Activated T-helper 1 cell treated with anti-CD3 and anti-CD28 coated beads, Interleukin-12 subunit alpha, Interleukin-12 subunit beta, Interleukin-2, Interleukin-4 antibody, amounts not matched to agents 30 ng/mL and 10 ng/mL and 1 ng/mL, durations not matched to agents 14 hours and 24 hours and 36 hours (primary cell): Measurements from ENCODE around the gene PFDN2. TPM values are rescaled to one million over a fixed set of nuclear protein-coding genes. Genes with fewer than 3 reads are reported as not detected.
A peak's percentile ranks its signal among the peaks of the same experiment; 100 is the strongest.
"Not testable (repeated sequence)": the region's sequence is repeated elsewhere in the genome, so short reads cannot be mapped to it uniquely, and the experiment has no call there.

Experiments
- DNase-seq: peaks from one replicate; pipeline ENCODE4 v3.0.0; 2021; ENCODE audit warnings: low spot score
- H3K27ac Mint-ChIP-seq: one replicate; pipeline ENCODE4 v1.8.0; 2021; ENCODE audit warnings: mild to moderate bottlenecking, mixed read lengths
- H3K27me3 Mint-ChIP-seq: one replicate; pipeline ENCODE4 v1.8.0; 2022; ENCODE audit warnings: mild to moderate bottlenecking, moderate library complexity, mixed read lengths; ENCODE audit not compliant: insufficient read depth
- H3K36me3 Mint-ChIP-seq: one replicate; pipeline ENCODE4 v1.8.0; 2021; ENCODE audit warnings: low read depth, mixed read lengths
- H3K4me1 Mint-ChIP-seq: one replicate; pipeline ENCODE4 v1.8.0; 2021; ENCODE audit warnings: low read depth, mixed read lengths
- H3K4me3 Mint-ChIP-seq: one replicate; pipeline ENCODE4 v1.8.0; 2021; ENCODE audit warnings: mild to moderate bottlenecking, moderate library complexity, mixed read lengths
- H3K9me3 Mint-ChIP-seq: one replicate; pipeline ENCODE4 v1.8.0; 2021; ENCODE audit warnings: mixed read lengths
- intact Hi-C: fragments of 100-400 bp; cut with micrococcal nuclease; formaldehyde crosslinking; loops from one replicate; pipeline ENCODE4 v1.15.1; 2024
- total RNA-seq: library from RNA; stranded (reverse); gene quantifications from 2 replicates; pipeline ENCODE4 v1.2.3, GENCODE V29; 2022

The PFDN2 gene
- total RNA-seq, 1 donor from 2014 or later: 164 TPM

DNA sequence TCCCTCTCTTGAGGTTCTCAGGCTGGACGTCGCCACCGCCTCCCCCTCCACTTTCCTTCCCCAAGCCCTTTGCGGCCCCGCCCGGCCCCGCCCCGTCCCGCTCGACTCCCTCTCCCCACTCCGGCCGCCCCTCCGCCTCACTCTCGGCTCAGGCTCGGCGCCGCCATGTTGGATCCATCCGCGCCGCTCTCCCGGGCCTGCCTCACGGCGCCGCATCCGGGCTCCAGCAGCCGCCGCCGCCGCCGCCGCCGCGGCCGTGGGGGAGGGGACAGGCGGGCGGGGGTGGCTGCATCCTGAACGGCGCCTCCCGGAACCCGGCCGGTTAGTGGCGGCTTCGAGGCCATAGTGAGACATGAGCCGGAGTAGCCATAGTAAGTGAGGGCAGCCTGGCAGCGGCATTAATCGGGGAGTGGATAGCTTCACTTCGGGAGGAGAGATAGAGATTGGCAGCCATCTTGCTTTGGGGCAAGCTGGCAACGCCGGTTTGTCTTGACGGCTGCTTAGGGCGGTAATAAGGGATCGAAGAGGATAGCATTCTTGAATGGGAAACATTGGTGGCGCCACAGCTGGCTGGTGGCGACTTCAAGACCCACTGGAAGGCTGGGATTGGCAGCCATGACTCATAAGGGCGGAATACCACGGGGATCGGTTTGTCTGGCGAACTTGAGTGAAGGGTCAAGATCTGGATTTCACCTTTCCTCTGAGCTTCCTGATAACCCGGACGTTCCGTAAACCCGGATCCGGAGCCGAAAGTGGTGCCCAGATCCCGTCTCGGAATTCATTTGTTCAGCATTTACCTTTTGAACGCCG is 14.8 kb upstream of the PFDN2 start, which contains the start of gene DEDD:
DEDD (minus strand) TSS at position 258 of the 810 bp plus-strand sequence. CDS start 8,205 bp downstream, outside the sequence.
- Mint-ChIP-seq H3K27ac (peak within 1 kb of the TSS; percentile 90), H3K27me3 (no peaks in the 10 kb centered on the region), H3K36me3 (peaks cover 31% of the 10 kb centered on the region), H3K4me1 (peaks cover 46% of the 10 kb centered on the region), H3K4me3 (no peak within 1 kb of the TSS), H3K9me3 (no peaks in the 10 kb centered on the region)
- intact Hi-C loops: loop anchor here (1.0 to 10.0 kb wide), 9 partner anchors 13 to 868 kb away; partner anchors contain the start of genes B4GALT3, DCAF8, PPOX and UFC1
- DNase-seq: peak; percentile 87

DNA sequence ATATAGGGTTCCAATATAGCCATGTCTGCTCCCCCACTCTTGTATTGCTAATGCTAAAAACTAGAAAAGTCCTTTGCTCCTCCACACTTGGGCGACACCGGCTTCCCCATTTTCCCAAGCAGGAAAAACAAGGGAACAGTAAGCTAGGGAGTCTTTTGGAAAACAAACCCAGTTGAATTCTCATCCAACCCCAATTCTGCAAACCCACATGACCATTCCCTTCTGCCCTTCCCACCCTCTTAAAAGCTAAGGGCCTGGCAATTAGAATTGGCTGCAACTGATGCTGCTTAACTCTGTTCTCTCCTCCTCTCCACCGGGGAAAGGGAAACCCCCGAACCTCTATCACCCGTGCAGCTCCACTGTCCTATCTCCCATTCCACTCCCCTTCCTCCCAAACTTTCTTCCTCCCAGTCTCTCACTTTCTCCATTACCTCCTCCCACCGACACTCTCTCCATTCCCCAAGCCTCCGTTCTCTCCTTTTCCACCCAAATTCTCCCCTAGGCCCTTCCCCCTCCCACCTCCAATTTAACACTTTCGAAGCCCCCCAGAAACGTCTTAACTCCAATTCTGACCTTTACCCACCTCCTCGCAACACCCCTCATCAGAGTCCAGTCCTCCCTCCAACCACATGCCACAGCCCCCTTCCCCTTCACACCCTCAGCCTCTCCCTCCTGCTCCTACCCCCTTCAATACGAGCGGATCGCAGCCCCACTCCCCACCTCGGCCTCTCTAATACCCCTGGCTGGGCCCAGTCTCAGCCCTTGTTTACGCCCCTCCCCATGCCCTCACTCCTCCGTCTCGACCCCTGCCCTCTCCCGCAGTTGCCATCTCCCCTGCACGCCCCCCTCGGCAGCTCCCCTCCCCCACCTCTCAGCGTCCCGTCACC is 13.9 kb upstream of the PFDN2 start:
- intact Hi-C loops: loop anchor here (1.0 to 10.0 kb wide), 9 partner anchors 12 to 867 kb away; partner anchors contain the start of genes B4GALT3, DCAF8, PPOX and UFC1
- no peak for DNase-seq
- Mint-ChIP-seq H3K27ac (peak overlapping the region; percentile 90), H3K27me3 (no peaks in the 10 kb centered on the region), H3K4me3 (no peak overlapping the region), H3K4me1 (peaks cover 55% of the 10 kb centered on the region), H3K9me3 (no peaks in the 10 kb centered on the region), H3K36me3 (peaks cover 38% of the 10 kb centered on the region)

GRCh38 chr1:161130266-161130665 is 12.4 kb upstream of the PFDN2 start:
- intact Hi-C loops: loop anchor here (10.0 kb wide), 1 partner anchor 865 kb away; the partner anchor contains the start of gene DCAF8
- H3K27ac Mint-ChIP-seq: peak overlapping the region; percentile 2
- no peaks in the 10 kb centered on the region for H3K27me3 Mint-ChIP-seq
- no peaks in the 10 kb centered on the region for H3K9me3 Mint-ChIP-seq
- no peak overlapping the region for H3K4me3 Mint-ChIP-seq
- peaks cover 41% of the 10 kb centered on the region for H3K36me3 Mint-ChIP-seq
- DNase-seq: no peak
- H3K4me1 Mint-ChIP-seq: peaks cover 57% of the 10 kb centered on the region

GRCh38 chr1:161128591-161129420 is 11.0 kb upstream of the PFDN2 start:
- intact Hi-C loops: no loop called here
- Mint-ChIP-seq H3K4me3 (no peak overlapping the region), H3K27ac (no peak overlapping the region), H3K4me1 (peaks cover 53% of the 10 kb centered on the region), H3K27me3 (no peaks in the 10 kb centered on the region), H3K36me3 (peaks cover 44% of the 10 kb centered on the region), H3K9me3 (no peaks in the 10 kb centered on the region)
- no peak for DNase-seq

DNA sequence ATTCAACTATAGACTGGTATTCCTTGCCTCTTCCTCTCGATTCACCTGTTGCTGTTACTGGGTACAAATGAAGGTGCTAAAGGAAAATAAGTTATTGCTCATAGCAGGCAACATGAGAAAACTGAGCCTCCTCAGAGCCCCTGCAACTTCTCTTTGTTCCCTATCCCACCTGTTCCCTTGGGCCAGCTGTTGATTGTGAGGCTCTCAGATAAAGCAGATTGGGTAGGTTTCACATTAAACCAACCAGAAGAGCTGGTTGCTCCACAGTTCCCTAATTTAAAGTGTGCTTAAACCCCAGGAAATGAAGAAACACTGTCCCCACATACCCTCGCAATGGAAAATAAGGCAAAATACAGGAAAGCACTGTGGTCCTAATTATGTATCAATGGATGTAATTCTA is 9.8 kb upstream of the PFDN2 start:
- H3K36me3 Mint-ChIP-seq: peaks cover 51% of the 10 kb centered on the region
- no peak overlapping the region for H3K4me3 Mint-ChIP-seq
- no peaks in the 10 kb centered on the region for H3K27me3 Mint-ChIP-seq
- DNase-seq: no peak
- no peak overlapping the region for H3K27ac Mint-ChIP-seq
- peaks cover 53% of the 10 kb centered on the region for H3K4me1 Mint-ChIP-seq
- intact Hi-C loops: no loop called here
- H3K9me3 Mint-ChIP-seq: no peaks in the 10 kb centered on the region

DNA sequence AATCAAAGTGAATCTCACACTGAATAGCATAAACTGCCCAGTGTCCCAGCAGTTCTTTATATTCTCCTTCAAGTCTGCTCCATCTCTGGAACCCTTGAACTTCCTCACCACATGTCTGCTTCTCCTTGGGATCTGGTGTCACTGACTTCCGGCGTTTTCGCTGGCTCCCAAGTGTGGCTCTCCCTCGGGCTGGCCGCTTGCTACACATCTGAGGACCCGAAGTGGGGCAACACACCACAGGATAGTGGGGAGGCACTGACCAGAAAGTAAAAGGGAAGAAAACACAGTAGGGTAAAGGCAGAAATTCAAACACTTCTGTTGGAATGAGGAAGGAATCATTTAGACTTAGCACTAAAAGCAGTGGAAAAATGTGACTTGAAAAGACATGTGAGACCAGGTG is 5.1 kb upstream of the PFDN2 start:
- Mint-ChIP-seq H3K27ac (peak overlapping the region; percentile 11), H3K9me3 (no peaks in the 10 kb centered on the region), H3K4me1 (peaks cover 50% of the 10 kb centered on the region)

GRCh38 chr1:161121834-161122233 is 4.0 kb upstream of the PFDN2 start:
- no peak for DNase-seq
- Mint-ChIP-seq H3K4me1 (peaks cover 43% of the 10 kb centered on the region), H3K9me3 (no peaks in the 10 kb centered on the region), H3K27me3 (no peaks in the 10 kb centered on the region), H3K4me3 (no peak overlapping the region), H3K36me3 (peaks cover 50% of the 10 kb centered on the region), H3K27ac (no peak overlapping the region)
- intact Hi-C loops: no loop called here

More for the DNA sequence above, 5.1 kb upstream of the PFDN2 start:
- Mint-ChIP-seq H3K36me3 (peaks cover 55% of the 10 kb centered on the region), H3K27me3 (no peaks in the 10 kb centered on the region), H3K4me3 (no peak overlapping the region)
- DNase-seq: no peak
- intact Hi-C loops: no loop called here

DNA sequence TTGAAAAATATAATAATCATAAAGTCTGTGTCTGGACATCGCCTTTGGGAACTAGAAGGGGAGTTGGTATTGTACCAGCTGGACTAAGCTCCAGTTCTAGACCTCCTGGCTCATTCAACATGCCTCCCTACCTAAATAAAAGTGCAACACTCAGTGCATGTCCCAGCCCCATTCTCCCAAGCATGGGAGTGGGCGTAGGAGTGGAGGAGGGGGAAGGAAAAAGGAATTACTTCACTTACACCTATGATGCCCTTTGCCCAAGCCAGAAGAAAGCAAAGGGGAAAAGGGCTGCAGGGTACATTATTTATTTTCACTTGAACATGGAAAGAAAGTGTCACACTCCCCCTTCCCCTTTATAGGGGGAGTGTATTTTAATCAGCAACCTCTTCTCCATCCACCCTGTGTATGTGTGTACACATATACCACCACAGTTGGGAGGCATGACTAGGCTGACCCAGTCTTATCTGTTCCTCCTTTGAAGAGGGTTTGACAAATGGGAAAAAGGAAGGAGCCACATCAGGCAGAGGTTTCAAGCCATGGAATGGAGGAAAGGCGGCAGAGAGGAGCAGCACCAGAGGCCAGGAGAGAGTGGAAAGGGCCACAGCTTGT is 3.3 kb upstream of the PFDN2 start:
- H3K27me3 Mint-ChIP-seq: no peaks in the 10 kb centered on the region
- DNase-seq: no peak
- peaks cover 50% of the 10 kb centered on the region for H3K36me3 Mint-ChIP-seq
- H3K27ac Mint-ChIP-seq: peak overlapping the region; percentile 63
- no peaks in the 10 kb centered on the region for H3K9me3 Mint-ChIP-seq
- H3K4me3 Mint-ChIP-seq: no peak overlapping the region
- H3K4me1 Mint-ChIP-seq: peaks cover 46% of the 10 kb centered on the region
- intact Hi-C loops: no loop called here

- Mint-ChIP-seq H3K4me3 (peak overlapping the region; percentile 97), H3K27me3 (no peaks in the 10 kb centered on the region)
- DNase-seq: peak; percentile 47
Observed at GRCh38 chr1:161119092-161119903, 1.5 kb upstream of the PFDN2 start.

GRCh38 chr1:161115961-161116360 is 1.9 kb downstream of the PFDN2 start:
- peaks cover 81% of the 10 kb centered on the region for H3K4me1 Mint-ChIP-seq
- DNase-seq, H3K27me3 Mint-ChIP-seq, H3K9me3 Mint-ChIP-seq: not testable (repeated sequence)
- intact Hi-C loops: loop anchor here (5.0 kb wide), 2 partner anchors 119 to 281 kb away; no protein-coding TSS in a partner anchor
- peaks cover 41% of the 10 kb centered on the region for H3K36me3 Mint-ChIP-seq
- H3K4me3 Mint-ChIP-seq: peak overlapping the region; percentile 97
- peak overlapping the region; percentile 83 for H3K27ac Mint-ChIP-seq

More at GRCh38 chr1:161119092-161119903, 1.5 kb upstream of the PFDN2 start:
- Mint-ChIP-seq H3K36me3 (peaks cover 51% of the 10 kb centered on the region), H3K27ac (peak overlapping the region; percentile 96), H3K9me3 (no peaks in the 10 kb centered on the region), H3K4me1 (peaks cover 62% of the 10 kb centered on the region)
- intact Hi-C loops: loop anchor here (1.0 to 5.0 kb wide), 8 partner anchors 13 to 278 kb away; partner anchors contain the start of genes DEDD, KLHDC9, NDUFS2 and TSTD1

GRCh38 chr1:161115132-161115711 is 2.6 kb downstream of the PFDN2 start:
- peaks cover 76% of the 10 kb centered on the region for H3K4me1 Mint-ChIP-seq
- H3K36me3 Mint-ChIP-seq: peaks cover 37% of the 10 kb centered on the region
- H3K9me3 Mint-ChIP-seq: no peaks in the 10 kb centered on the region
- peak overlapping the region; percentile 97 for H3K4me3 Mint-ChIP-seq
- intact Hi-C loops: loop anchor here (5.0 kb wide), 2 partner anchors 118 to 282 kb away; no protein-coding TSS in a partner anchor
- peak overlapping the region; percentile 83 for H3K27ac Mint-ChIP-seq
- H3K27me3 Mint-ChIP-seq: no peaks in the 10 kb centered on the region
- no peak for DNase-seq
